ENCODE data around the gene PAIP2B.

The PAIP2B gene

GRCh38 chr2:71154279-71154678 is 72.6 kb downstream of the PAIP2B start:
- in situ Hi-C loops (cut with HindIII; ENCODE audit: low sequenced_read_pairs): no loop called here
- no peak for TF ChIP-seq CTCF (IDR thresholded peaks at IDR 0.05; ENCODE audit: low read depth, low read length, missing control alignments)
- H3K4me3 ChIP-seq (ENCODE audit: low read depth, low read length): no peak overlapping the region
- no peak for DNase-seq (ENCODE audit: low read depth)

- no peak overlapping the region for H3K4me3 ChIP-seq (ENCODE audit: low read depth, low read length)
- TF ChIP-seq CTCF (IDR thresholded peaks at IDR 0.05; ENCODE audit: low read depth, low read length, missing control alignments): no peak
- in situ Hi-C loops (cut with HindIII; ENCODE audit: low sequenced_read_pairs): no loop called here
- DNase-seq (ENCODE audit: low read depth): no peak
Measured at GRCh38 chr2:71153585-71154224, 73.2 kb downstream of the PAIP2B start.

- in situ Hi-C loops (cut with HindIII; ENCODE audit: low sequenced_read_pairs): no loop called here
- DNase-seq (ENCODE audit: low read depth): no peak
- H3K4me3 ChIP-seq (ENCODE audit: low read depth, low read length): no peak overlapping the region
- TF ChIP-seq CTCF (IDR thresholded peaks at IDR 0.05; ENCODE audit: low read depth, low read length, missing control alignments): no peak
Measured at GRCh38 chr2:71151620-71152019, 75.3 kb downstream of the PAIP2B start.

GRCh38 chr2:71150082-71150816 is 76.7 kb downstream of the PAIP2B start:
- in situ Hi-C loops (cut with HindIII; ENCODE audit: low sequenced_read_pairs): no loop called here
- no peak for DNase-seq (ENCODE audit: low read depth)
- no peak overlapping the region for H3K4me3 ChIP-seq (ENCODE audit: low read depth, low read length)
- TF ChIP-seq CTCF (IDR thresholded peaks at IDR 0.05; ENCODE audit: low read depth, low read length, missing control alignments): no peak

- in situ Hi-C loops (cut with HindIII; ENCODE audit: low sequenced_read_pairs): no loop called here
Measured at GRCh38 chr2:71148506-71149063, 78.3 kb downstream of the PAIP2B start.

GRCh38 chr2:71143782-71144181 is 83.1 kb downstream of the PAIP2B start:
- no peak for TF ChIP-seq CTCF (IDR thresholded peaks at IDR 0.05; ENCODE audit: low read depth, low read length, missing control alignments)
- H3K4me3 ChIP-seq (ENCODE audit: low read depth, low read length): no peak overlapping the region
- DNase-seq (ENCODE audit: low read depth): no peak
- in situ Hi-C loops (cut with HindIII; ENCODE audit: low sequenced_read_pairs): no loop called here

More at GRCh38 chr2:71148506-71149063, 78.3 kb downstream of the PAIP2B start:
- no peak for DNase-seq (ENCODE audit: low read depth)
- no peak overlapping the region for H3K4me3 ChIP-seq (ENCODE audit: low read depth, low read length)
- no peak for TF ChIP-seq CTCF (IDR thresholded peaks at IDR 0.05; ENCODE audit: low read depth, low read length, missing control alignments)
